Pulmonary artery endothelial cell (primary cell): ENCODE results near the gene MARVELD1. TPM values are rescaled to one million over a fixed set of nuclear protein-coding genes. Genes with fewer than 3 reads are reported as not detected.

Source experiments
- DNase-seq: peaks from one replicate; pipeline ENCODE4 v3.0.0-alpha.2; 2011; ENCODE audit warnings: low read depth, low spot score
- total RNA-seq: library from RNA; depleted of rRNA; stranded (reverse); fragments of >200 nt; gene quantifications from 2 replicates; pipeline ENCODE4 v1.2.3, GENCODE V29; 2014

The MARVELD1 gene
- total RNA-seq, 1 donor from 2014 or later = 21.2 TPM

DNA sequence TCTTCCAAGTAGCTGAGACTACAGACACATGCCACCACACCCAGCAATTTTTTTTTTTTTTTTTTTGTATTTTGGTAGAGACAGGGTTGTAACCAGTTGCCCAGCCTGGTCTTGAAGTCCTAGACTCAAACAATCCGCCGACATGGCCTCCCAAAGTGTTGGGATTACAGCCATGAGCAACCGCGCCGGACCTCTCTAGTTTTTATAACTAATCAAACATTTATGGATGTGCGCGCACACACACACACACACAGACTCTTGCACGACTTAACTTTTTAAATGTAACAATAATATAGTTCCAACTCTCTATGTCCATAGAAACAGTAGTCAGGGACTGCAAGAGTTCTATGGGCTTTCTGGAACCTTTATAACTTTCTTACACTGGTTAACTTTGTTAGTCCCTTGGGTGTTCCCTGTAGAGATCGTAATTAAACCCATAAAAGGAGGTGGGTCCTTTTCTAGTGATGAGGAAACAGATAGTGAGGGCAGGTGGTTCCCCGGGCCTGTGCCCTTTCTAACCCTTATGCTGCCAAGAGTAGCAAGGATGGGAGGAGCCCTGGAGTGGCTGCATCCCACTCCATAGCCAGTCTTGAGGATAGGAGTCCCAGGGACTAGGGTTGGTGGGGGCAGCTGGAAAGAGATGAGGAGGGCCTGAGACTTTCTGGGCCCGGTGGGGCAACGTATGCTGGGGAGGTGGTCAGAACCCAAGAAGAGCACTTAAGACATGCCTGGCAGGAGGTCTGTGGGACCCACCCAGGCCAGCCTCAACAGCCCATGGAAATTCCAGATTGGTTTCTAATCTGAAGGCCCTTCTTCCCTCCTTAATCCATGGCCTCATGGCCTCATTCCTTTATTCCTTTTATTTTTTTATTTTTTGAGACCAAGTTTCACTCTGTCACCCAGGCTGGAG is 8.6 kb downstream of the MARVELD1 start:
- DNase-seq = no peak

DNA sequence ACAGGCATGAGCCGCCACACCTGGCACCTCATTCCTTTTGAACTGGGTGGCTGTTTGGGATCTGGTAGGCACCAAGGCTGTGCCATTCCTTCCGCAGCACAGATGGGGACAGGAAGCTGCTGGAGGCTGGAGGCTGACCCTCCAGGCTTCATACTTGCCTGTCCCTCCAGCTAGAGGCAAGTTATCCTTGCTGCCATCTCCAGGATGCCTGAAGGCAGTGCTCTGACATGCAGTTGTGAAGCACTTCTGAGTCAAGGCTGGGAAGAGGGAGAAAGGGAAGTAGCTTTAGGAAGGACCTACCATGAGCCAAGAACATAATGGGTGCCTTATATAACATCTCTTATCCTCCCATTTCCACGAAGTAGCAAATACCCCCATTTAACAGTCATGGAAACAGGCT is 9.5 kb downstream of the MARVELD1 start:
- no peak for DNase-seq

DNA sequence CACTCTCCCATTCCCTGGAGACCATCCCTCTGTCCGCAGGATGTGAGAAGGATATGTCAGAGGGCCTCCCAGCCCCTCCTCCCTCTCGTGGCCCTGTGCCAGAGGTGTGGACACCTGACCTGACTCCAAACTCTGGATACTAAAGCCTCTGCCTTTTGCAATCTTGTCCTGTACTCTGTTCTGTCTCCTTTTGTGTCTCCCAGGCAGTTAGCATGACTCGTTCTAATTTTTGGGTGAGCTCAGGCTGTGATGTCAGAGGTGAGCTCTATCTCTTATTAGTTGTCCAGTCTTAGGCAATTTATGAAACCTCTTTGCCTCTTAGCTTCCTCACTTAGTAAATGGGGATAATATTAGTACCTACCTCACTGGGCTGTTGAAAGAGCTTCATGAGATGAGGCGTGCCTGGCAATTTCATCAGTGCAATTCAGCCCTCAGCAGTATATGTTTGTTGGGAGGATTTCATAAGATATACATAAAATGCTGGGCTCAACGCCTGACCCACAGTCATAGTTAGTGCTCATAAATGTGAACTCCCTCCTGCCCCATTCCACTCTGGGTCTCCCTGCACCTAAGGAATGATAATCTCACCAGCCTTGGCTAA is 10.9 kb downstream of the MARVELD1 start:
- no peak for DNase-seq

- DNase-seq = peak; percentile 46
Measured at GRCh38 chr10:97726636-97727178, 13.2 kb downstream of the MARVELD1 start.

- no peak for DNase-seq
Measured at GRCh38 chr10:97729014-97729413, 15.5 kb downstream of the MARVELD1 start.

- DNase-seq = no peak
Measured at GRCh38 chr10:97731346-97732051, 18.0 kb downstream of the MARVELD1 start.

GRCh38 chr10:97732052-97732359 is 18.5 kb downstream of the MARVELD1 start:
- DNase-seq = no peak

GRCh38 chr10:97733256-97733655 is 19.7 kb downstream of the MARVELD1 start:
- no peak for DNase-seq

DNA sequence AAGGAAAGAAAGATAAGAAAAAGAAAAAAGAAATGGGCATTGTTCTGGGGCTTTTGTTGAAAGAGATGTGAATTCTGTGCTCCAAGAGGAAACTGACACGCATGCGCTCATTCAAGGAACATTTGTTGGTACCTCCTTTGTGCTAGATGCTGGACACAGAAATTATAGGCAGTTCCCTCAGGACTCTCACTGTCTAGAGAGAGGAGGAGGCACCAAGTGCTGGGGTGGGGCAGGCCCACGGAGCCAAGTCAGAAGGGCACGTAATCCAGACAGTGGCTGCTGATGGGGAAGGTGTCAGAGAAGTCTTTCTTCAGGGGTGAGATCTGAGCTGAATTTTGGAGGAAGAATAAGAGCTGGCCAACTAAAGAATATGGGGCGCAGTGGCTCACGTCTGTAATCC is 20.5 kb downstream of the MARVELD1 start:
- DNase-seq = no peak

DNA sequence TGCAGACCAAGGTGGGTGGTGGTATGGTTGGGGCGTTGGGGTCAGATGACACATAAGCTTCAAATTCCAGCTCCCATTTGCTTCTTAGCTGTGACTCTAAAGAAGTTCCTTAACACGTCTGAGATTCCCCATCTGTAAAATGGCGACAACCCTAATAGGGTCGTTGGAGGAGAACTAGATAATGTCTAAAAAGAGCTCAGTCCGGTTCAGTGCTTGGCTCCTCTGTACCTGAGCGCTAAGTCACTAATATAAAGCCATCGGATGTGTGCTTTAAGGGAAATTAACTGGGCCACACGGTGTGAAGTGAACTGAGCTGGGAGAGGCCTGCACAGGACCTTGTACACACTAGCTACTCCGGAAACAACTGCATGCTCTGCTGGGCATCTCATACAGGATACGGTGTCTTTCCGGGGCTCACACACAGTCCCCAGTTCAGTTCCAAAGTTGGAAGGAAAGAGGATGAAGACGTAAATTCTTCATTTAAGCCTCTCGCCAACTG is 22.9 kb downstream of the MARVELD1 start:
- no peak for DNase-seq

DNA sequence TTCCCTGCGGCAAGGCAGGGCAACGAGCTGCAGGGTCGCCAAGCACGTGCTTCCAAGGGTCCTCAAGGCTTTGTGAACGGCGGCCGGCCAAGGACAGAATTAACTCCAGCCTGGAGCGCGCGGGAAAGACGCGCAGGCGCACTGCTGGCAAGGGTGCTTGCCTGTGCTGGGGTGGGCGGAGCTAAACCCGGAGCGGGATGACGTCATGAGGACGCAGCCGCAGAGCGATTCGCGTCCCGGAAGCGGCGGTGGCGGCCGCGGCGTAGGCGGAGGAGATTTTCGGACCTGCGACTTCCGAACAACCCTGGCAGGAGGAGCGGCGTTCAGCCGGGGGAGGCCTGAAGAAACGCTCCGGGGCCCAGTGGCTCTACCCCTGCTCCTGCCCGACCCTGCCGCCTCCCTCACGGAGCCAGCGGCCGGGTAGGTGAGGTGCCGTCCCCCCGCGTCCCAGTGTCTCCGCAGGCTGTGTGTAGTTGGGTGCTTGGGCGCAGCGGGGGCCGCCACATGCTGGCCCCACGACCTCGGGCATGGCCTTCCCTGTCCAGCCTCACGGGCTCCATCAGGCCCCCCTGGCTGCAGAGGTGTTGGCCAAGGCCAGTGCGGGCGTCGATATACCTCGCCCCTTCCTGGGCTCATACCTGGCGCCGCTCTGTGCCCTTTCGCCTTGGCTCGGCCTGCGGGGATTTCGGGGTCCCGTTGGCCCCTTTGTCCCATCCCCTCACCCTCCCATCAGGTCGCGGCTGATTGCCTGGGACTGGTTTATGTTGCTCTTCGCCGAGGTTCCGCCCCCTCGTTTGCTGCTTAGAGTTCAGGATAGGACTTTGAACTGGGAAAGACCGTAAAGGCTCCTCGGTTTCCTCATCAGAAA is 23.6 kb downstream of the MARVELD1 start, which contains the start of gene ZFYVE27:
Gene ZFYVE27 (plus strand): TSS at position 227 of the 868 bp plus-strand sequence. CDS start 1,350 bp downstream, outside the sequence.
- DNase-seq = peak; percentile 81

- no peak for DNase-seq
Measured at GRCh38 chr10:97737770-97738265, 24.3 kb downstream of the MARVELD1 start.

GRCh38 chr10:97738616-97739015 is 25.1 kb downstream of the MARVELD1 start:
- DNase-seq = no peak

DNA sequence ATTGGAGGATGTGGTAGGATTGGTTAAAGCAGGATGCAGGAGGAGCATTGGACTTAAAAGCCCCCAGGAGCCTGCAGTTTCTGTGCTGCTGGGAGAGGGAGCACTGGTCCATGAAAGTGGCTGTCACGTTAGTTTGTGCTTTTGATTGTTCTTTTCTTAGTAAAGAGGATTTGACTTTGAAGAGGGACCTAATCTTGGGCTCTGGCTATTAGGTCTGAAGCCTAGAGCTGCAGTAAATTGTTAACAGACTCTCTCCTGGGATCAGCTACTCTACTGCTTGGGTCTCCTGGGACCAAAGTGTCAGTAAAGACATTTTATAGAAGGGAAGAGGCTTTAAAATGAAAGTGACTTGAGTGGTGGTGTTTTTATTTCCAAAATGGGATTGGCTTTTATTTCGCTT is 27.1 kb downstream of the MARVELD1 start:
- DNase-seq = no peak

- DNase-seq = no peak
Measured at GRCh38 chr10:97743169-97743943, 29.8 kb downstream of the MARVELD1 start.

GRCh38 chr10:97744405-97745035 is 31.0 kb downstream of the MARVELD1 start:
- no peak for DNase-seq

DNA sequence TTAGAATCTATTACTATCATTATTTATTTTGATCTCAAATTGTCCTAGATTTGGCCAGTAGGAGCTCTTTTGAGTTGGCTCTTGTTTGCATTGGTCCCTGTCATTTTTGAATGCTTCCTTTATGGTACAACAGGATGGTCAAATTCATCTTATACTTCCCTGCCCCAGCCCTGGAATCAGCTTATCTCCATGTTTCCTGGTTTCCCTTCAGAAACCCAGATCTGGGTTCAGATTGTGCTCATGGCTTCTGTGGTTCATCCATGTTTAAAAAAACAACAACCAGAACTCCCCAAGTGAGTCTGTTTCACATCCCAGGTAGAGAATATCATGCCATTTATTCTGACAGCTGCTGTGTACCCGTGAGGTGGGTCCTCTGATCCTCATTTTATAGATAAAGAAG is 34.0 kb downstream of the MARVELD1 start:
- no peak for DNase-seq

DNA sequence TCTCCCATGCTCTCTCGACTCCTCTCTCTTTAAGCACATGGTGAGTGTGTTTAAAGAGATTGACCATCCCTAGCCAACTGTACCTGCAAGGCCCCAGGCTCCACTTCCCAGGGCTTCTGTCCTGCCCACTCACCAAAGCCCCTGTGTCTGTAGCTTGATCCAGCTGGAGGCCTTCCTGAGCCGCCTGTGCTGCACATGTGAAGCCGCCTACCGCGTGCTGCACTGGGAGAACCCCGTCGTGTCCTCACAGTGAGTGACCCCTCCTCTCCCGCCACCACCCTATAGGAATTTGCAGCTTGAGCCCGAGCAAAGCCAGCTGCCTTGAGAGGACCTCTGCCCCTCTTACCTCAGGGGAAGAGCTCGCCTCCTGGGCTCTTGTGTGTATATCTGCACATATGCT is 34.6 kb downstream of the MARVELD1 start:
- no peak for DNase-seq

GRCh38 chr10:97752956-97753355 is 39.4 kb downstream of the MARVELD1 start:
- no peak for DNase-seq
